Effector memory CD4-positive, alpha-beta T cell (primary cell): ENCODE measurements around the gene PGC.
"Not testable (repeated sequence)": the region's sequence is repeated elsewhere in the genome, so short reads cannot be mapped to it uniquely, and the experiment has no call there.

Experiments
- DNase-seq, 3 donors: peaks; one replicate each; pipeline ENCODE4 v3.0.0-alpha.2; 2020
- H3K27ac ChIP-seq: 2 replicates; pipeline ENCODE4 v1.7.0; 2013; ENCODE audit warnings: mild to moderate bottlenecking, low read length, moderate library complexity; ENCODE audit not compliant: insufficient read depth, poor library complexity, severe bottlenecking
- H3K27me3 ChIP-seq: replicated peaks from 2 replicates; pipeline ENCODE4 v1.7.0; 2013; ENCODE audit warnings: mild to moderate bottlenecking, low read length; ENCODE audit not compliant: insufficient read depth, control insufficient read depth, poor library complexity, severe bottlenecking
- H3K36me3 ChIP-seq: 2 replicates; pipeline ENCODE4 v1.7.0; 2013; ENCODE audit warnings: mild to moderate bottlenecking, low read length, moderate library complexity; ENCODE audit not compliant: control insufficient read depth, insufficient read depth
- H3K4me1 ChIP-seq: 2 replicates; pipeline ENCODE4 v1.7.0; 2013; ENCODE audit warnings: low read length, mild to moderate bottlenecking; ENCODE audit not compliant: control insufficient read depth, insufficient read depth, poor library complexity, severe bottlenecking
- H3K4me3 ChIP-seq: 2 replicates; pipeline ENCODE4 v1.7.0; 2013; ENCODE audit warnings: low read length, low read depth, mild to moderate bottlenecking; ENCODE audit not compliant: insufficient read depth, poor library complexity, severe bottlenecking
- H3K9me3 ChIP-seq: 2 replicates; pipeline ENCODE4 v1.7.0; 2013; ENCODE audit warnings: mild to moderate bottlenecking, low read length, moderate library complexity; ENCODE audit not compliant: control insufficient read depth

Gene PGC

GRCh38 chr6:41775293-41775882 lies 28.2 kb upstream of the PGC start:
- no peak overlapping the region for H3K27ac ChIP-seq
- peaks cover 7% of the 10 kb centered on the region for H3K4me1 ChIP-seq
- DNase-seq = no peak
- H3K9me3 ChIP-seq = no peaks in the 10 kb centered on the region
- no peak overlapping the region for H3K4me3 ChIP-seq
- peaks cover 34% of the 10 kb centered on the region for H3K36me3 ChIP-seq
- H3K27me3 ChIP-seq = no peaks in the 10 kb centered on the region

GRCh38 chr6:41774841-41775240 lies 27.6 kb upstream of the PGC start:
- Histone ChIP-seq H3K36me3 (peaks cover 36% of the 10 kb centered on the region), H3K4me1 (peaks cover 7% of the 10 kb centered on the region), H3K27ac (no peak overlapping the region), H3K4me3 (no peak overlapping the region), H3K9me3 (no peaks in the 10 kb centered on the region), H3K27me3 (no peaks in the 10 kb centered on the region)
- DNase-seq = no peak

- Histone ChIP-seq H3K27me3 (no peaks in the 10 kb centered on the region), H3K4me3 (no peak overlapping the region), H3K4me1 (no peaks in the 10 kb centered on the region), H3K27ac (no peak overlapping the region), H3K9me3 (no peaks in the 10 kb centered on the region), H3K36me3 (peaks cover 36% of the 10 kb centered on the region)
- no peak for DNase-seq
These were observed 24.1 kb upstream of the PGC start for GRCh38 chr6:41771058-41771983.

- Histone ChIP-seq H3K36me3 (peaks cover 35% of the 10 kb centered on the region), H3K27me3 (no peaks in the 10 kb centered on the region), H3K4me3 (no peak overlapping the region), H3K4me1 (no peaks in the 10 kb centered on the region), H3K9me3 (no peaks in the 10 kb centered on the region), H3K27ac (no peak overlapping the region)
- no peak for DNase-seq
These were observed 23.3 kb upstream of the PGC start for GRCh38 chr6:41770381-41771057.

DNA sequence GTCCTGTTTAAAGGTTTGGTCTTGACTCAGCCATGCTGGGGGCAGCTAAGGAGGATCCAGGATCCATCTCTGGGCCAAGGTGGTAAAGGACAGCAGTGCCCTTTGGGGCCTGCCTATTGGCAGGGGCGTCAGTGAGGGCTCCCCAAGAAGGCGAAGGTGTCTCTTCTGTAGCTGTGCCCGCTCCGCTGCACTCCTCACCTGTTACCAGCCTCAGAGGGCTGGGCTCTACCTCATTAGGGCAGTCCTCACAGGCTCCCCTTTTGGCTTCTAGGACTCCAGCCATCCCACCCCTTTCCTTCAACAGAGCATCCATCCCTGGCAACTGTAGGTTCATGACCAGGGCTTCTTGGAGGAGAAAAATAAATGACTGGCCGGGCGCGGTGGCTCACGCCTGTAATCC lies 22.2 kb upstream of the PGC start:
- Histone ChIP-seq H3K4me1 (no peaks in the 10 kb centered on the region), H3K27me3 (no peaks in the 10 kb centered on the region), H3K36me3 (peaks cover 24% of the 10 kb centered on the region), H3K27ac (no peak overlapping the region), H3K4me3 (no peak overlapping the region), H3K9me3 (no peaks in the 10 kb centered on the region)
- no peak for DNase-seq

GRCh38 chr6:41768545-41769308 lies 21.5 kb upstream of the PGC start:
- Histone ChIP-seq H3K27me3 (no peaks in the 10 kb centered on the region), H3K4me3 (no peak overlapping the region), H3K9me3 (no peaks in the 10 kb centered on the region), H3K36me3 (peaks cover 21% of the 10 kb centered on the region), H3K27ac (no peak overlapping the region), H3K4me1 (no peaks in the 10 kb centered on the region)
- no peak for DNase-seq

GRCh38 chr6:41767112-41767833 lies 20.1 kb upstream of the PGC start:
- H3K9me3 ChIP-seq = no peaks in the 10 kb centered on the region
- no peak overlapping the region for H3K4me3 ChIP-seq
- H3K4me1 ChIP-seq = no peaks in the 10 kb centered on the region
- no peaks in the 10 kb centered on the region for H3K27me3 ChIP-seq
- peaks cover 18% of the 10 kb centered on the region for H3K36me3 ChIP-seq
- no peak overlapping the region for H3K27ac ChIP-seq
- DNase-seq = no peak

- H3K4me3 ChIP-seq, H3K4me1 ChIP-seq, H3K27ac ChIP-seq, H3K36me3 ChIP-seq, H3K9me3 ChIP-seq, DNase-seq, H3K27me3 ChIP-seq: not testable (repeated sequence)
These were observed 19.0 kb upstream of the PGC start for GRCh38 chr6:41766043-41766664.

DNA sequence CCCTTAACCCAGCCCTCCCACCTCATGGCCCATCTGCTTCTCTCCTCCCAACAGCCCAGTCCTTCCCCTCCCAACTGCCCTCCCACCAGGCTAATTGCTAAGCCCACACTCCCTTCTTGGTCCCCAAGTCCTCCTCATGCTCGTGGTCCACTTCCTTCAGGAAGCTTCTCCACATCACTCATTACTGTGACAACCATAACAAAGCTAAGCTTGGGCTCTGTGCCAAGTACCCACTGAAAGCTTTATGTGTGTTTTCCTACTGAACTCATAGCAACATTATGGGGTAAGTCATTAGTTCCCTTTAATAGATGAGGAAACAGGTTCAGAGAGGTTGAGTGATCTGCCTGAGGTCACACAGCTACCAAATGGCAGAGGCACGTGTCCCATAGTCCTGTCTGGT lies 16.3 kb upstream of the PGC start:
- Histone ChIP-seq H3K27ac (no peak overlapping the region), H3K4me1 (no peaks in the 10 kb centered on the region), H3K27me3 (no peaks in the 10 kb centered on the region), H3K4me3 (no peak overlapping the region), H3K9me3 (no peaks in the 10 kb centered on the region), H3K36me3 (no peaks in the 10 kb centered on the region)
- DNase-seq = no peak
